ENCODE measurements around the gene TKTL1.

Gene TKTL1

GRCh38 chrX:154348646-154349358, 53.2 kb downstream of the TKTL1 start:
- no peak for DNase-seq

- DNase-seq, result no peak
Observed at GRCh38 chrX:154349359-154349935, 53.9 kb downstream of the TKTL1 start.

- DNase-seq, result no peak
Observed at GRCh38 chrX:154349979-154350378, 54.4 kb downstream of the TKTL1 start.

- DNase-seq, result no peak
Observed at GRCh38 chrX:154350429-154351182, 55.0 kb downstream of the TKTL1 start.

GRCh38 chrX:154351183-154352011, 55.8 kb downstream of the TKTL1 start:
- DNase-seq, result no peak

- DNase-seq, result no peak
Observed at GRCh38 chrX:154352012-154352401, 56.4 kb downstream of the TKTL1 start.

DNA sequence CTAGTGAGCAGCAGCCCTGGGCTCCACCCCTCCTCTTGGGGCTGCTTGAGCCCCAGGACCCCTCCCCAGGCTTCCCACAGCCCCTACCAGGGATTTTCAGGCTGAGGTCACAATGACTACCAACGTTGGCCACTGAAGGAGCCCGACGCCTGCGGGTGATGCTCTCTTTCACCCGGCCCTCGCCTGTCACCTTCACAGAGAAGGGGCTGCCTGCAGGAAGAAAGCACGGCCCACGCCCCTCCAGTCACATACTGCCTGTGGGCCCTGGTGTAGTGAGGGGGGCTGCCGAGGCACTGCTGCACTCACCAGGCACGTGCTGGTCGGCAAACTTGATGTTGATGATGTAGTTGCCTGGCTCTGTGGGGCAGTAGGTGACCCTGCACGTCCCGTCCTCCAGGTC, 56.9 kb downstream of the TKTL1 start:
- DNase-seq, result no peak

GRCh38 chrX:154353172-154353843, 57.7 kb downstream of the TKTL1 start:
- DNase-seq, result no peak

DNA sequence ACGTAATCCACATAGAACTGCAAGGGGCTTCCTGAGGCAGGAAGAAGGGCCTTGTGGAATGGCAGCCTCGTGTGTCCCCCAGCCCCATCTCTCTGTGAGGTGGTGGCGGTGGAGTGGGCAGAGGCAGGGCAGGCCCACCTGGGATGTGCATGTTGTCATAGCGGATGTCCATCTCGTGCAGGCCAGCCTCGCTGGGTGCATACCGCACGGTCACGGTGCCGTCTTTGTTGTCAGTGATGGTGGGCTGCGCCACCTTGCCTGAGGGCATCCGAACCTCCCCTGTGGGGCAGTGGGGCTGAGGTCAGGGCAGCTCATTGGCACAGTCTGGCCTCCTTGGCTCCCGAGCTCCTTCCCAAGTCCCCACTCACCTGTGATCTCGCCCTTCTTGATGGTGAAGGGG, 58.4 kb downstream of the TKTL1 start:
- DNase-seq, result no peak

DNA sequence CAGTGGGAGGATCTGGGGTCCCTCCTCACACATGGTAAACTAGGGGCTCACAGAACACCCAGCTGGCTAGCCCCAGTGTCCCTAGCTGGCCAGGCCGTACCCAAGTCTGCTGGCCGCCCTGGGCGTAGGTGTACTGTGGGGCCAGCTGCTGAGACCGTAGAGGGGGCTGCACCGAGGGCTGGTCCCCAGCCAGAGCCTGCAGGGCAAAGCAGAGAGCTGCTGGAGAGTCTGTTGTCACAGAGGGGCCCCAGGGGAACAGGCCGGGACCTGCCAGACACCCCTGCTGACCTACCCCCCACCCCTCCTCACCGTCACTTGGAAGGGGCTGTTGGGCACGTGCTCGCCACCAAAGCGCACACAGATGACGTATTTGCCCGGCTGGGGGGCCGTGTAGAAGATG, 58.9 kb downstream of the TKTL1 start:
- no peak for DNase-seq

DNA sequence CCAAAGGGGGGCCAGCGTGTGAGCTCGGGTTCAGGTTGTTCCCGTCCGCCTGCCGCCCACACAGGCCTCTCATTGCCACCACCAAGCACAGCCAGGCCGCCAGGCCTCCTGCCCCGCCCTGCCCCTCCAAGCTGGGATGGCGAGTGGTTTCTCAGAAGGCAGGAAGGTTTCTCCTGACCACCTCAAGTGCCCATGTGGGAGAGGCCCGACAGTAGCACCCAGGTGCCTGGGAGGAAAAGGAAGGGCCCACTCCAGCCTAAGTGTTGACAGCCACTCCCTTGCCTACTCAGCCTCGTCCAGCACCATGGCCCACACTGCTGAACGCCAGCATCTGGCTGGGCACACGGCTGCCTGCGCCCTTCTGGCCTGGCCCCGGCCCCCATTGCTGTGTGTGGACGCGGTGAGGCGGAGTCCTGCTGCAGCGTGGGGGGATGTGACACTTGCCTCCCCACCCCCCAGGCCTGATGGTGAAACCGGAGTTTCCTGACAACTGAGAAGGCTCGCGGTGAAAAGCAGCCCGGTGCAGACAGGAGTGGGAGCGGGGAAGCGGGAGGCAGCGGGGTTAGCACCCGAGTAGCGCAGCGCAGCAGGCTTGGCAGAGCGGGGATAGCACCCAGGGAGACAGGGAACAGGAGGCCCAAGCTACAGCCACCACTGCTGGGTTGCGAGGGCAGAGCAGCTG, 59.6 kb downstream of the TKTL1 start:
- no peak for DNase-seq

DNA sequence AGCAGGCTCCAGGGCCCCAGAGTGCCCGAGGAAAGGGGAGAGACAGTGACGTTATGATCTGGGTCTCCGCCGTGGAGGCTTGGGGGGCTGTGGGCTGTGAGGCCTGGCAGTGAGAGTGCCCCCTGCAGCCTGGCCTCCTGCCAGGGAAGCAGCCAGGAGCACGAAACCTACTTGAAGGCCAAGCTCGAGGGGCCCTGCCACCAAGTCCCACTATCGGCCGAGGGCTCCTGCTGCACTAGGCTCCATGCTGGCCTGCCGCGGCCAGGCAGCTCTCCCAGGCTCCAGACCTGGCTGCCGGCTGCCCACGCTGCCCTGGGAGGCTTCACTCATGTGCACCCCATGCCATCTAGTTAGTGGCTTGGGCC, 60.2 kb downstream of the TKTL1 start:
- DNase-seq, result no peak

DNA sequence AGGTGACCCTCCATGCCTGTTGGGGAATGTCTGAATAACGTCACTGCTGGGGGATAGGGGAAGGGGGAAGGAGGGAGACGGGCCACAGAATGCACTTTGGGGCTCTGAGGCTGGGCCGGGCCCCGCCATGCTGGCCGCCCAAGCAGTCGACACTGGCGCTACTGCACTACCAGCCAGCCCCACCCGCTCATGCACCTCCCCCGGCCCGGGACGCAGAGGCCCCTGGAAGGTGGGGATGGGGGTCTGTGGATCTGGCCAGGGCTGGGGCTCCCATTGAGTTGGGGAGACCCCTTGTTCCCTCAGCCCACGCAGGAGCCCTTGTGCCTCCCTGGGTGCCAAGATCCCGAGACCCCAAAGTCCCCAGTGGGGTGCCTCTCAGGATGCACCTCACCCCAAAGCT, 61.0 kb downstream of the TKTL1 start:
- DNase-seq, result no peak

- no peak for DNase-seq
Observed at GRCh38 chrX:154357205-154357604, 61.6 kb downstream of the TKTL1 start.

DNA sequence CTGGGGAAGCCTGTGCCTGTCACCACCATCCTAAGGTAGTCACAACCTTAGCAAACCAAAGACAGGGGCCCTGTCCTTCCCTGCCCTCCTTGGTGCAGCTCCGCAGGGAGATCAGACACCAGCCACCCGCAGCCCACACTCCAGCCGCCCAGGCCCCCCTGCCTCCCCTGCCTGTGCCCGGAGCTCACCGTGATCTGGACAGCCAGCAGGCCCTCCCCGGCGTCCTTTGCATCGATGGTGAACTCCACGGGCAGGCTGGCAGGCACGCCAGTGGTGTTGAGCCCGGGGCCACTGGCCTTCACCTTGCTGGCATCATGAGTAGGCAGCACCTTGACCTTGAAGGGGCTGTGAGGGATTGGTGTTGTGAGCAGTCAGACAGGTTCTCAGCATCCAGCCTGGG, 62.4 kb downstream of the TKTL1 start:
- DNase-seq, result no peak

DNA sequence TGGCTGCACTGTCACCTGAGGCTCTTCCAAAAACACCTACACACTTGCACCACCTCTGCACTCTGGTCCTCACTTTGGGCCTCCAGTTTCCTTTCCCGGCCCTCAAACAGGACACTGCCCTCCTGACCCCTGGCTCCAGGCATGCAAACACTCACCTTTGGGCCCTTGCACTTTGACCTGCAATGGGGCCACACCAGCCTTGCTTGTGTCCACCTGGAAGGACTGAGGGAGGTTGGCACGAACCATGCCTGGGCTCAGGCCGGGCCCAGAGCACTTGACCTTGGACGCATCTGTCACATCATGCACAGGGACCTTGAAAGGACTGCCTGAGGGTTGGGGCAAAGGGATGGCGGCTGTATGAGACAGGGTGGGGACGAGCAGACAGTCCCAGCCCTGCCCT, 63.2 kb downstream of the TKTL1 start:
- DNase-seq, result no peak

DNA sequence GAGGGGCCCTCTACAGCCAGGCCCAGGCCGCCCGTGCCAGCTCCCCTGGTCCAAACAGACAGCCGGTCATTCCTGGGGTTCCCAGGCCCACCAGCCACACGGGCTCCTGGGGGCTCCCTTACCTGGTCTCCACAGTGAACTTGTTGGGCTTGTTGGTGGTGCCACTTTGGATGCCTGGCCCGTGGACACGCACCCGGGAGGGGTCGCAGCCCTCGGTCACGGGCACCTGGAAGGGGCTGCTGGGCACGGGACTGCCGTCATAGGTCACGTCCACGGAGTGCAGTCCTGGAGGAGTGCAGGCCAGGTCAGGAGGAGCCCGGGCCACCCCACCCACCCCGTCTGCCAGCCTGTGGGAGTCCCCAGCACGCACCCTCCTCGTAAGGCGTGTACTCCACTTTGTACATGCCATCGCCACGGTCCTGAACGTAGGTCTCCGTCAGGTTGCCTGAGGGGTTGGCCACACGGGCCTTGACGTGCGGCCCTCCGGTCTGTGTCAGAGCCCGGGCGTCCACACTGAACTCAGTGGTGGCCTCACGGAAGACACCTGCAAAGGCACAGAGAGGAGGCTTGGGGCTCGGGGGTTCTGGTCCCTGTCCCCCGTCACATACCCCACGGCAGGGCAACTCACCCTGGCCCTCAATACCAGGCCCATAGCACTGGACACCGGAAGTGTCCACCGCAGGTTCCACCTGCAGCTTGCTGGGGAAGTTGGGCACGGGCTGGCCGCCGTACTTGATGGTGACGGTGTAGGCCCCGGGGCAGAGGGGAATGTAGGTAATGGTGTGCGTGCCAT, 64.0 kb downstream of the TKTL1 start:
- DNase-seq, result no peak

DNA sequence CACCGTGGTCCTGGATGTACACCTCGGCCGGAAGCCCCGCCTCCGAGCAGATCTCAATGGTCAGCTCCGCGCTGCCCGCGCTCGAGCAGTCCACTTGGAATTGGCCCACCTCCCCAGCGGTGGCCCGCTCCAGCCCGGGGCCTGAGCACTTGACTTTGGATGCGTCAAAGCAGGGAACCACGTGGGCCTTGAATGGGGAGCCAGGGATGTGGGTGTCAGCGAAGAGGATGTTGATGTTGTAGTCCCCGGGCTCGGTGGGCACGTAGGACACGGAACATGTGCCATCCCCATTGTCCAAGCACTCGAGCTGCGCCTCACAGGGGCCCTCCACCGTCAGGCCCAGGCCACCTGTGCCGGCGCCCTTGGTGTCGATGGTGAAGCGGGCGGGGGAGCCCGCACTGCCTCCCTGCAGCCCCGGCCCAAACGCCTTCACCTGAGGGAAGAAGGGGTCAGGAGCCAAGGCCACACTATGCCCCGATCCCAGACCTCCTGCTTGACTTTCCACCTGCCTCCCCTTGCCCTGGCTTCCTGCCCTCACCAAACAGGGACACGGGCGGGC, 64.6 kb downstream of the TKTL1 start:
- DNase-seq, result no peak

DNA sequence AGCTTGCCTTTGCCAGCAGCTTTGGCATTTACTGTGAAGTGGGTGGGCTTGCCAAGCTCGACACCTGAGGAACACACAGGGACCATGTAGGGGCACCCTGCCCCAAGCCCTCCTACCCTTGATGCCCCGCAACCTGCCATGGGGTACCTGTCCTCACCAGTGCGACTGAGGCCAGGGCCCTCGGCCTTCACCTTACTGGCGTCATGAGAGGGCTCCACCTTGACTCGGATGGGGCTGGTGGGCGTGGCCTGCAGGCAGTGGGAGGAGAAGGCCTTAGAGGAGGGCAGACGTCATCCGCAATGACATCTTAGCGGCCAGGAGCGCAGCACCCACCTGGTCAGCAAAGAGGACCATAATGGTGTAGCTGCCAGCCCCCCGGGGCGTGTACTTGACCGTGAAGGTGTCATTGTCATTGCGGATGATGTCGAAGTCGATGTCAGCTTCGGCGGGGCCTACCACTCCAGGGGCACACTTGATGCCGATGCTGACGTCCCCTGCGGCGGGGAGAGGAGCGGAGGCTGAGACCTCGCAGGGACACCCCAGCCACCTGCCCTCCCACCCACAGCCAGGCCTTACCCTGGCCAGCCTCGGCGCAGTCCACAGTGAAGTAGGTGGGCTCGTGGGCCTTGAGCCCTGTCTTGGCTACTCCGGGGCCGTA, 66.6 kb downstream of the TKTL1 start:
- no peak for DNase-seq

- DNase-seq, result no peak
Observed at GRCh38 chrX:154363706-154364439, 68.3 kb downstream of the TKTL1 start.
